HepG2 (cell line): Measurements from ENCODE around the gene HOXD3. TPM values are rescaled to one million over a fixed set of nuclear protein-coding genes. Genes with fewer than 3 reads are reported as not detected.

Experiments
- ATAC-seq: fragments of 200-7000 bp; cut with Tn5 transposase; 3 replicates; pipeline ENCODE4 v1.9.1; 2020; ENCODE audit warnings: mild to moderate bottlenecking, moderate library complexity
- BruUV-seq: library from RNA; stranded (reverse); fragments of 400-500 nt; replicated peaks from 2 replicates; lab custom pipeline; 2021; lab: Mats Ljungman, UMichigan
- CTCF ChIA-PET: fragments of 300-600 bp; formaldehyde crosslinking; extraction: SDS; loops from one replicate; lab custom pipeline; 2021; ENCODE audit warnings: low total read pairs, inconsistent platforms, low intra/inter-chr PET ratio; lab: Yijun Ruan, JAX
- POLR2A ChIA-PET: fragments of 350-600 bp; sonication (Branson Sonifier 250); formaldehyde crosslinking; loops from one replicate; lab custom pipeline; 2020; ENCODE audit warnings: antibody characterized with exemption, inconsistent platforms; lab: Yijun Ruan, JAX
- DNase-seq: peaks from one replicate; pipeline ENCODE4 v3.0.0-alpha.2; 2015; ENCODE audit warnings: low spot score
- FAIRE-seq: peaks from 3 replicates; lab custom pipeline; 2011; peaks lifted over from hg19 to GRCh38; lab: Jason Lieb, UNC
- H2AFZ ChIP-seq: one replicate; pipeline ENCODE4 v1.6.1; 2011; ENCODE audit warnings: low read length, inconsistent platforms
- H3K27ac ChIP-seq: fragments of 300-600 bp; 3 replicates; pipeline ENCODE4 v1.8.0; 2011; ENCODE audit warnings: mixed run types, mild to moderate bottlenecking, mixed read lengths, low read length, inconsistent platforms; ENCODE audit not compliant: insufficient read depth; ENCODE audit errors: extremely low read length
- H3K27me3 ChIP-seq, 2 experiments: fragments of 200-600 bp in 1 of 2; 2 replicates in 1 of 2; 3 replicates in 1 of 2; pipeline versions ENCODE4 v1.6.0 to v1.8.0; 2011; ENCODE audit warnings: low read length in 2 of 2, mild to moderate bottlenecking in 2 of 2, moderate library complexity in 2 of 2, inconsistent platforms in 1 of 2; ENCODE audit not compliant: insufficient read depth in 2 of 2, control insufficient read depth in 1 of 2
- H3K36me3 ChIP-seq, 2 experiments: fragments of 200-600 bp in 1 of 2; replicated peaks in 1 of 2; 2 replicates in 1 of 2; 3 replicates in 1 of 2; pipeline versions ENCODE4 v1.5.1 to v1.8.0; 2011; ENCODE audit warnings: low read length in 2 of 2, inconsistent platforms in 1 of 2; ENCODE audit not compliant: insufficient read depth in 2 of 2, control insufficient read depth in 1 of 2
- H3K4me1 ChIP-seq: 2 replicates; pipeline ENCODE4 v1.5.1; 2012; ENCODE audit warnings: low read length, inconsistent platforms; ENCODE audit not compliant: insufficient read depth
- H3K4me2 ChIP-seq: 2 replicates; pipeline ENCODE4 v1.6.0; 2011; ENCODE audit warnings: low read depth, low read length, inconsistent platforms
- H3K4me3 ChIP-seq, 3 experiments: fragments of 200-600 bp in 1 of 3; sonication (generic), shearing (Covaris generic) in 1 of 3; replicated peaks in 1 of 3; 2 replicates each; pipeline ENCODE4 v1.5.1; 2011 to 2016; ENCODE audit warnings: low read length in 3 of 3, inconsistent platforms in 2 of 3, low read depth in 2 of 3, mild to moderate bottlenecking in 2 of 3, control low read depth in 1 of 3, mixed read lengths in 1 of 3; ENCODE audit not compliant: insufficient read depth in 1 of 3
- H3K79me2 ChIP-seq: one replicate; pipeline ENCODE4 v1.6.1; 2011; ENCODE audit warnings: low read length, inconsistent platforms; ENCODE audit not compliant: insufficient read depth
- H3K9ac ChIP-seq: 2 replicates; pipeline ENCODE4 v1.6.0; 2011; ENCODE audit warnings: mild to moderate bottlenecking, low read depth, low read length, inconsistent platforms; ENCODE audit not compliant: insufficient read depth
- H3K9me3 ChIP-seq: 2 replicates; pipeline ENCODE4 v1.5.1; 2012; ENCODE audit warnings: mild to moderate bottlenecking, low read length
- H4K20me1 ChIP-seq: 2 replicates; pipeline ENCODE4 v1.6.0; 2011; ENCODE audit warnings: inconsistent platforms, mild to moderate bottlenecking, low read length, moderate library complexity; ENCODE audit not compliant: insufficient read depth
- ATAD3A ChIP-seq: sonication (generic); formaldehyde crosslinking; IDR thresholded peaks from 2 replicates; pipeline ENCODE4 v1.4.0; 2020; ENCODE audit warnings: missing genetic modification reagents
- CCAR2 ChIP-seq: fragments of 200-400 bp; formaldehyde crosslinking; optimal IDR thresholded peaks from 2 replicates; pipeline ENCODE3; 2018; ENCODE audit warnings: low read depth, mild to moderate bottlenecking, low read length, moderate library complexity
- ISX ChIP-seq: sonication (generic); formaldehyde crosslinking; conservative IDR thresholded peaks from 2 replicates; pipeline ENCODE4 v1.5.0; 2020; ENCODE audit warnings: missing genetic modification reagents
- MED8 ChIP-seq: sonication (generic); formaldehyde crosslinking; IDR thresholded peaks from 2 replicates; pipeline ENCODE4 v1.8.1; 2023; ENCODE audit warnings: mild to moderate bottlenecking, missing genetic modification reagents; ENCODE audit not compliant: insufficient replicate concordance
- PPARG ChIP-seq: conservative IDR thresholded peaks from 2 replicates; pipeline ENCODE4 v1.6.1; 2016; ENCODE audit warnings: missing biosample characterization, missing genetic modification reagents
- PRPF4 ChIP-seq: fragments of 200-400 bp; formaldehyde crosslinking; IDR thresholded peaks from 2 replicates; pipeline ENCODE4 v1.6.1; 2016; ENCODE audit warnings: low read length, low read depth; ENCODE audit not compliant: poor library complexity, severe bottlenecking
- SOX6 ChIP-seq, 2 experiments: fragments of 450-650 bp in 1 of 2; sonication (generic) in 1 of 2; formaldehyde crosslinking in 1 of 2; IDR thresholded peaks; 2 replicates each; pipeline versions ENCODE4 v1.4.0 to v1.6.1; 2017 to 2020; ENCODE audit warnings: antibody characterized with exemption in 1 of 2, mild to moderate bottlenecking in 1 of 2, missing genetic modification reagents in 1 of 2
- TCF7 ChIP-seq: sonication (generic); IDR thresholded peaks from 2 replicates; pipeline ENCODE4 v1.6.1; 2016; ENCODE audit warnings: antibody characterized with exemption, low read depth
- ZBTB38 ChIP-seq: sonication (generic); formaldehyde crosslinking; IDR thresholded peaks from 2 replicates; pipeline ENCODE4 v1.5.1; 2020; ENCODE audit warnings: mild to moderate bottlenecking, missing genetic modification reagents
- ZNF20 ChIP-seq: sonication (generic); formaldehyde crosslinking; IDR thresholded peaks from 2 replicates; pipeline ENCODE4 v1.4.0; 2020; ENCODE audit warnings: mild to moderate bottlenecking, moderate library complexity, missing genetic modification reagents
- ZNF776 ChIP-seq: sonication (generic); formaldehyde crosslinking; IDR thresholded peaks from 2 replicates; pipeline ENCODE4 v1.4.0; 2020; ENCODE audit warnings: mild to moderate bottlenecking, missing genetic modification reagents
- WGBS: methylation state at CpG from one replicate; pipeline ENCODE4 v1.1.6; 2017; ENCODE audit warnings: low lambda C conversion rate; 5-methylcytosine and 5-hydroxymethylcytosine counted together
- in situ Hi-C: cut with HindIII; loops from 2 replicates; pipeline ENCODE4 v1.10.0; 2017; ENCODE audit warnings: low pct_unique_long_range_greater_than_20kb; ENCODE audit not compliant: extremely low pct_ligation_motif_present
- intact Hi-C: fragments of 100-400 bp; cut with micrococcal nuclease; formaldehyde crosslinking; loops from one replicate; pipeline ENCODE4 v1.10.0; 2022; ENCODE audit not compliant: unreplicated experiment
- polyA plus RNA-seq, 8 experiments: library from polyadenylated mRNA; depleted of rRNA in 3 of 8; stranded (reverse) in 7 of 8; unstranded in 1 of 8; fragments of >200 nt; fragmentation: Illumina TruSeq in 4 of 8; extraction: Trizol in 4 of 8; gene quantifications; 2 replicates each; pipeline versions ENCODE4 v1.2.1 to v1.2.3, GENCODE V29; 2011 to 2016; ENCODE audit warnings: low read depth in 4 of 8, missing spikeins in 1 of 8, mixed read lengths in 1 of 8; ENCODE audit not compliant: insufficient read depth in 1 of 8
- total RNA-seq, 5 experiments: library from RNA; depleted of rRNA; stranded (reverse); fragments of >200 nt; fragmentation: Illumina TruSeq; extraction: Trizol; gene quantifications; 2 replicates each; pipeline ENCODE4 v1.2.3, GENCODE V29; 2016; ENCODE audit warnings: low read depth in 1 of 5
- TF ChIP-seq, protein P1 (sequence below): sonication (generic); formaldehyde crosslinking; IDR thresholded peaks from 2 replicates; pipeline ENCODE4 v1.4.0; 2020; ENCODE audit warnings: missing genetic modification reagents

The HOXD3 gene
- total and polyA plus RNA-seq, 2 of the 13 experiments (the other 11 are each of a cell fraction or from before 2014, with no cell fraction given) = 0.05 to 0.09 TPM

DNA sequence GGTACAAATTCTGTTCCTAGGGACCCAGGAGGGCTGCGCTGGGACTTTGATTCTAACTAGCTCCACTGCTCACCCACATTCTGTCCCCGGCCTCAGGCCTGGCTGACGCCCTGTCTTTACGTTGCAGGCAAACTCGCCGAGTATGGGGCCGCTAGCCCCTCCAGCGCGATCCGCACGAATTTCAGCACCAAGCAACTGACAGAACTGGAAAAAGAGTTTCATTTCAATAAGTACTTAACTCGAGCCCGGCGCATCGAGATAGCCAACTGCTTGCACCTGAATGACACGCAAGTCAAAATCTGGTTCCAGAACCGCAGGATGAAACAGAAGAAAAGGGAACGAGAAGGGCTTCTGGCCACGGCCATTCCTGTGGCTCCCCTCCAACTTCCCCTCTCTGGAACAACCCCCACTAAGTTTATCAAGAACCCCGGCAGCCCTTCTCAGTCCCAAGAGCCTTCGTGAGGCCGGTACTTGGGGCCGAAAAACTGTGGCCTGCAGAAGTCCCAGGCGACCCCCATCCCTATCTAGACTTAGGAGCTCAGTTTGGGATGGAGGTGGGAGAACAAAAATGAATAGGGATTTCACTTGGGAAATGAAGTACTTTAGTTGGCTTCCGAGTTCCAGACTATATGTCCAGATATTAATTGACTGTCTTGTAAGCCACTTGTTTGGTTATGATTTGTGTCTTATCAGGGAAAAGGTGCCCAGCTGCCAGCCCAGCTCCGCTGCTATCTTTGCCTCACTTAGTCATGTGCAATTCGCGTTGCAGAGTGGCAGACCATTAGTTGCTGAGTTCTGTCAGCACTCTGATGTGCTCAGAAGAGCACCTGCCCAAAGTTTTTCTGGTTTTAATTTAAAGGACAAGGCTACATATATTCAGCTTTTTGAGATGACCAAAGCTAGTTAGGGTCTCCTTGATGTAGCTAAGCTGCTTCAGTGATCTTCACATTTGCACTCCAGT, 32.9 kb downstream of the HOXD3 start:
- intact Hi-C loops = loop anchor here (5.0 kb wide), 1 partner anchor 77 kb away; the partner anchor contains the start of gene MTX2
- no peak for FAIRE-seq
- peaks cover 12% of the 10 kb centered on the region for H3K79me2 ChIP-seq
- H3K4me1 ChIP-seq = peaks cover 72% of the 10 kb centered on the region
- no peak for DNase-seq
- ATAC-seq = no peak
- H4K20me1 ChIP-seq = no peaks in the 10 kb centered on the region
- H3K27me3 ChIP-seq = peaks cover 0 to 11% of the 10 kb centered on the region in 2 experiments; a peak in 1 of 5 replicates
- TF ChIP-seq SOX6 (IDR thresholded peaks at IDR 0.05) = no peak
- TF ChIP-seq SOX6 (CRISPR knock-in tag; IDR thresholded peaks at IDR 0.05) = peak; percentile 18; the same call in 1 of the 2 replicates
- TF ChIP-seq CCAR2 = peak; percentile 52
- TF ChIP-seq, protein P1, sequence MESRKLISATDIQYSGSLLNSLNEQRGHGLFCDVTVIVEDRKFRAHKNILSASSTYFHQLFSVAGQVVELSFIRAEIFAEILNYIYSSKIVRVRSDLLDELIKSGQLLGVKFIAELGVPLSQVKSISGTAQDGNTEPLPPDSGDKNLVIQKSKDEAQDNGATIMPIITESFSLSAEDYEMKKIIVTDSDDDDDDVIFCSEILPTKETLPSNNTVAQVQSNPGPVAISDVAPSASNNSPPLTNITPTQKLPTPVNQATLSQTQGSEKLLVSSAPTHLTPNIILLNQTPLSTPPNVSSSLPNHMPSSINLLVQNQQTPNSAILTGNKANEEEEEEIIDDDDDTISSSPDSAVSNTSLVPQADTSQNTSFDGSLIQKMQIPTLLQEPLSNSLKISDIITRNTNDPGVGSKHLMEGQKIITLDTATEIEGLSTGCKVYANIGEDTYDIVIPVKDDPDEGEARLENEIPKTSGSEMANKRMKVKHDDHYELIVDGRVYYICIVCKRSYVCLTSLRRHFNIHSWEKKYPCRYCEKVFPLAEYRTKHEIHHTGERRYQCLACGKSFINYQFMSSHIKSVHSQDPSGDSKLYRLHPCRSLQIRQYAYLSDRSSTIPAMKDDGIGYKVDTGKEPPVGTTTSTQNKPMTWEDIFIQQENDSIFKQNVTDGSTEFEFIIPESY (CRISPR knock-in tag) = 0 out of 2 replicates have a peak, but pooled peaks have one; percentile 19
- peak; percentile 56 for TF ChIP-seq MED8 (CRISPR knock-in tag)
- 0 out of 2 replicates have a peak, but pooled peaks have one; percentile 51 for TF ChIP-seq ZNF20 (CRISPR knock-in tag)
- no peak for TF ChIP-seq ISX (CRISPR knock-in tag)
- TF ChIP-seq ZBTB38 (CRISPR knock-in tag) = peak; percentile 70; the same call in 1 of the 2 replicates
- TF ChIP-seq PRPF4 = peak; percentile 29
- no peak for TF ChIP-seq PPARG
- TF ChIP-seq ATAD3A = no peak
- no peak for TF ChIP-seq TCF7
- 0 out of 2 replicates have a peak, but pooled peaks have one; percentile 22 for TF ChIP-seq ZNF776 (CRISPR knock-in tag)
- no peaks in the 10 kb centered on the region for H3K9me3 ChIP-seq
- H3K36me3 ChIP-seq = no peaks in the 10 kb centered on the region
- BruUV-seq = TSS peak; percentile 61
- CTCF ChIA-PET = no interaction called here
- WGBS = 85% methylated on average over 27 of the region's 28 CpGs
- POLR2A ChIA-PET = no interaction called here
- in situ Hi-C loops = no loop called here
- peak overlapping the region; percentile 89 for H3K4me2 ChIP-seq
- H3K9ac ChIP-seq = peak overlapping the region; percentile 52
- no peak overlapping the region for H2AFZ ChIP-seq
- peak overlapping the region; percentile 59 to 72 (median 68) for H3K4me3 ChIP-seq
- no peak overlapping the region for H3K27ac ChIP-seq
